BE2C (cell line): Measurements from ENCODE around the gene CC2D1B.

Experiments
- DNase-seq: peaks from one replicate; pipeline ENCODE4 v3.0.0-alpha.2; 2020
- H3K27me3 ChIP-seq: fragments of 250-450 bp; sonication (Bioruptor Pico); 2 replicates; pipeline ENCODE4 v1.5.1; 2020; ENCODE audit warnings: mild to moderate bottlenecking
- H3K36me3 ChIP-seq: fragments of 250-450 bp; sonication (Bioruptor Pico); 2 replicates; pipeline ENCODE4 v1.5.1; 2020; ENCODE audit warnings: mild to moderate bottlenecking
- H3K4me1 ChIP-seq: fragments of 250-450 bp; sonication (Bioruptor Pico); 2 replicates; pipeline ENCODE4 v1.5.1; 2020
- H3K4me3 ChIP-seq: 2 replicates; pipeline ENCODE4 v1.5.1; 2011; ENCODE audit warnings: low read depth, low read length
- H3K9me3 ChIP-seq: fragments of 250-450 bp; sonication (Bioruptor Pico); 2 replicates; pipeline ENCODE4 v1.5.1; 2020
- TF ChIP-seq, protein P1 (sequence below): IDR thresholded peaks from 2 replicates; pipeline ENCODE4 v1.5.1; 2012; ENCODE audit warnings: mild to moderate bottlenecking, low read depth, low read length

Gene CC2D1B

DNA sequence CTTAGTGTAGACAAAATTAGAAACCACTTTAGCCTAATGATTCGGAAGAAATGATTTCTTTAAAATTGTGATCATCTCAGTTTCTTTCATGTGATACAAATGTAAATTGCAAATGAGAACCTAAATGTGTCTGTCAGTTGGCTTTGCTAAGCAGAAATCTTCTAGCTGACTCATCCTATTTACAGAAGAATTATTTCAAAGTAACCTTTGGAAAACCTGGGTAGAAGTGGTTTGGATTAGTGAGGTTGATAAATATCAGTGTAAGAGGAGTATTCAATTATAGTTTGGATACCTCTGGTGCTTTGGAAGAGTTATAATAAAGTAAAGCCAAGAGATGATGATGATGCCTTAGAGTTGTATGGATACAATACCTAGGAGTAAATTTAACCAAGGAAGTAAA lies 37.4 kb downstream of the CC2D1B start:
- H3K27me3 ChIP-seq, result no peaks in the 10 kb centered on the region
- TF ChIP-seq, protein P1, sequence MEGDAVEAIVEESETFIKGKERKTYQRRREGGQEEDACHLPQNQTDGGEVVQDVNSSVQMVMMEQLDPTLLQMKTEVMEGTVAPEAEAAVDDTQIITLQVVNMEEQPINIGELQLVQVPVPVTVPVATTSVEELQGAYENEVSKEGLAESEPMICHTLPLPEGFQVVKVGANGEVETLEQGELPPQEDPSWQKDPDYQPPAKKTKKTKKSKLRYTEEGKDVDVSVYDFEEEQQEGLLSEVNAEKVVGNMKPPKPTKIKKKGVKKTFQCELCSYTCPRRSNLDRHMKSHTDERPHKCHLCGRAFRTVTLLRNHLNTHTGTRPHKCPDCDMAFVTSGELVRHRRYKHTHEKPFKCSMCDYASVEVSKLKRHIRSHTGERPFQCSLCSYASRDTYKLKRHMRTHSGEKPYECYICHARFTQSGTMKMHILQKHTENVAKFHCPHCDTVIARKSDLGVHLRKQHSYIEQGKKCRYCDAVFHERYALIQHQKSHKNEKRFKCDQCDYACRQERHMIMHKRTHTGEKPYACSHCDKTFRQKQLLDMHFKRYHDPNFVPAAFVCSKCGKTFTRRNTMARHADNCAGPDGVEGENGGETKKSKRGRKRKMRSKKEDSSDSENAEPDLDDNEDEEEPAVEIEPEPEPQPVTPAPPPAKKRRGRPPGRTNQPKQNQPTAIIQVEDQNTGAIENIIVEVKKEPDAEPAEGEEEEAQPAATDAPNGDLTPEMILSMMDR, result no peak
- no peak for DNase-seq
- no peaks in the 10 kb centered on the region for H3K4me1 ChIP-seq
- H3K36me3 ChIP-seq, result no peaks in the 10 kb centered on the region
- no peak overlapping the region for H3K4me3 ChIP-seq
- H3K9me3 ChIP-seq, result no peaks in the 10 kb centered on the region

DNA sequence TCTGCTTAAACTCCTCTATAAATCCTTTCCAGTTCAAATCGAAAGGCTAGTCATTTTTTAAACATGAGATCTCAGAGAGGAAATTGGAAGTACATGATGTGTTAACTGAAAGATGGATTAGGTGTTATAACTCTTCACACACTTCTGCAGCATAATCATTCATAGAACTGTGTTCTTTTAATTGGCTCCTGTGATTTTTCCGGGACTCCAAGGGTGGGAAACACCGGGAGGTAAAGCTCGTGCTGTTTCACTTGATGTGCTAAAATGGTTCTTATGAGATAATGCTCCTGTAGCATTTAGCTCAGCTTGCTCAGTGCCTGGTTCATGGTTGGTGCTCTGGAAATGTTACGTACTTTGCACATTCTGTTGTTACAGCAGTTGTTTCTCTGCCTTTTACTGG lies 40.2 kb downstream of the CC2D1B start:
- no peak for DNase-seq
- H3K4me1 ChIP-seq, result no peaks in the 10 kb centered on the region
- TF ChIP-seq, protein P1, result no peak
- H3K4me3 ChIP-seq, result no peak overlapping the region
- no peaks in the 10 kb centered on the region for H3K27me3 ChIP-seq
- no peaks in the 10 kb centered on the region for H3K36me3 ChIP-seq
- H3K9me3 ChIP-seq, result no peaks in the 10 kb centered on the region

DNA sequence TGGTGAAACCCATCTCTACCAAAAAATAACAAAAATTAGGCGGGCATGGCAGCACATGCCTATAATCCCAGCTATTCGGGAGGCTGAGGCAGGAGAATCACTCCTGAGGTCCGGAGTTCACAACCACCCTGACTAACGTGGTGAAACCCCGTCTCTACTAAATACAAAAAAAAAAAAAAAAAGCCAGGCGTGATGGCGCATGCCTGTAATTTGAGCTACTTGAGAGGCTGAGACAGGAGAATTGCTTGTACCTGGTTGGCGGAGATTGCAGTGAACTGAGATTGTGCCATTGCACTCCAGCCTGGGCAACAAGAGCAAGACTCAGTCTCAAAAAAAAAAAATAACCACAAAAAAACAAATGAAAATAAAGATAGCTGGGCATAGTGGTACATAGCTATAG lies 42.3 kb downstream of the CC2D1B start:
- H3K9me3 ChIP-seq, result no peaks in the 10 kb centered on the region
- no peaks in the 10 kb centered on the region for H3K4me1 ChIP-seq
- no peak overlapping the region for H3K4me3 ChIP-seq
- no peaks in the 10 kb centered on the region for H3K36me3 ChIP-seq
- H3K27me3 ChIP-seq, result no peaks in the 10 kb centered on the region
- TF ChIP-seq, protein P1, result no peak
- DNase-seq, result no peak

DNA sequence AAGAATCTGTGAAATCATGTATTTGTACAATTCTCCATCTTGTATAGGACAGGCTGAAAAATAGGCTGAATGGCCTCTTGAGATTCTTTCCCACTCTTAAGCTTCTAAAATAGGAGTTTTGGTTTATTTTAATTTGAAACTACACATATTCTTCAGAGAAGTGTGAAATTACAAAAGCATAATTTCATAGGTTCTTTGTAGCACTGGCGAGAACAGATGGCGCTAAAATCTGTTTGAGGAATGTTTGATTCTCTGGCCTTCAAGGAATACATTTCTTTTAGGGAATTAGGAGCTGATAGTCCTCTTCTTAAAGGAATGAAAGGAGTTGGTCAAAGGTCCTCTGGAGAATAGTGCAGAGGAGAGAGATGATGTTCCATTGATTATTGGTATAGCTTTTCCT lies 44.9 kb downstream of the CC2D1B start:
- TF ChIP-seq, protein P1, result no peak
- H3K27me3 ChIP-seq, result no peaks in the 10 kb centered on the region
- no peaks in the 10 kb centered on the region for H3K4me1 ChIP-seq
- no peak for DNase-seq
- H3K9me3 ChIP-seq, result no peaks in the 10 kb centered on the region
- H3K4me3 ChIP-seq, result no peak overlapping the region
- no peaks in the 10 kb centered on the region for H3K36me3 ChIP-seq

DNA sequence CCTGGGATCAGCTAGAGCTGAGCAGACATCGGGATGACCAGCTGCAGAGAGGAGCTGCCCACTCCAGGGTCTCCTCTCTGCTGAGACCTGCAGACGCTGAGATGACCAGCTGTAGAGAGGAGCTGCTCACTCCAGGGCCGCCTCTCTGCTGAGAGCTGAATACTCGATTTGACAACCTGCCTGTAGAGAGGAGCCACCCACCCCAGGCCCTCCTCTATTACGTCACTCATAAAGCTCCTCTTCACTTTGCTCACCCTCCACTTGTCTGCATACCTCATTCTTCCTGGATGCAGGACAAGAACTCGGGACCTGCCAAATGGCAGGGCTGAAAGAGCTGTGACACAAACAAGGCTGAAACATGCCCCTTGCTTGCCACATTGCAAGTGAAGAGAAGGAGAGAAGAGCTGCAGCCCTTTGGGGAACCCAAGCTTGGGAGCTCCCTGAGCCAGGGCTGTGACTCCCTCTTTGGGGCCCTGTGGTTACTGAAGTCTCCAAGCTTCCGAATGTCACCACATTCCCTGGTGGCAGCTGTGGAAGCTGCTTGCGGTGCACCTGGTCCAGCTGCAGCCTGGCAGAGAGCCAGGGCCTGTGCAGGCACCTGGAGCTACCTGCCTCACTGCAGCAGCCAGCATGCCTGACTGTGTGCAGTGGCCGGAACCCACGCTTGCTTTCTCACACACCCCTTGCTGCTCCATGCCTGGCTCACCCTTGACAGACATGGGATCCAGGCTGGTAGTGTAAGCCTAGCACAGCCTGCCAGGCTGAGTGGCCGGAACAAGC lies 59.6 kb downstream of the CC2D1B start:
- no peaks in the 10 kb centered on the region for H3K9me3 ChIP-seq
- H3K27me3 ChIP-seq, result no peaks in the 10 kb centered on the region
- no peak for DNase-seq
- TF ChIP-seq, protein P1, result no peak
- H3K36me3 ChIP-seq, result no peaks in the 10 kb centered on the region
- no peak overlapping the region for H3K4me3 ChIP-seq
- H3K4me1 ChIP-seq, result no peaks in the 10 kb centered on the region

DNA sequence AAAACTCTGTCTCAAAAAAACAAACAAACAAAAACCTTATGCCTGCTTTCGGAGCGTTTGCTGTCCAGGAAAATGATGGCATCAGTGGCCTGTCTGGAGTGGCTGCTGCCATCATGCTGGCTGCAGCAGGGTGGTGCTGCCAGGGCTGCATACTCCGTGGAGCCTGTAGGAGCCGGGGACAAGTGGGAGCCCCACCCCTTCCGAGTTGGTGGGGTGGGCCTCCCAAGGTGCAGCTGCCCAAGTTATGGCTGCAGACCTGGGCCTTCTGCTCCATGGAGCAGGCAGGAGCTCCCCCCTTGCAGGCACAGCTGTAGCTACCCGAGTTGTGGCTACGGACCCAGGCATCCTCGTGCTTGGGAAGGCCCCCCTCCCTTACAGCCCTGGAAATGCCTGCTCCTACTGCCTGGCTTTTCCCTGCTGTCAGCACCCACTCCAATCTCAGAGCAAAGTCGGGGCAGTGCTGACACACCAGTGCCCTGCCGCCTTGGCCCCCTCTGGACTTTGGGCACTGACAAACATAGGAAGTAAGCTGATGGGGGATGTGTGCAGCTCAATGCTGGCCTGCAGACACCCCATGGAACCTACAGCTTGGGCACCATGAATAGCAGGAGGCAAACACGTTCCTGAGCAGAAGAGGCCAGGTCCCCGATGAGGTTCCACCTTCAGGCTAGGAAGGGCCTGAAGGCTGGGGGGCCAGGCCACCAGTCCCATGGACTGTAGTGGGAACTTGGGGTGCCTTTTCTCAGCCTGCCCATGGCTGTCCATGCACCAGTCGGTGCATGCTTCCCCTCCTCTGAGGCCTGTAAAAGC lies 60.4 kb downstream of the CC2D1B start:
- no peaks in the 10 kb centered on the region for H3K9me3 ChIP-seq
- H3K4me1 ChIP-seq, result no peaks in the 10 kb centered on the region
- DNase-seq, result no peak
- H3K27me3 ChIP-seq, result no peaks in the 10 kb centered on the region
- H3K36me3 ChIP-seq, result no peaks in the 10 kb centered on the region
- no peak overlapping the region for H3K4me3 ChIP-seq
- TF ChIP-seq, protein P1, result no peak
